HepG2 (cell line): Measurements from ENCODE around the gene STMN3. TPM values are rescaled to one million over a fixed set of nuclear protein-coding genes. Genes with fewer than 3 reads are reported as not detected.
A peak's percentile ranks its signal among the peaks of the same experiment; 100 is the strongest.

ENCODE experiments used
- ATAC-seq: fragments of 200-7000 bp; cut with Tn5 transposase; 3 replicates; pipeline ENCODE4 v1.9.1; 2020; ENCODE audit warnings: mild to moderate bottlenecking, moderate library complexity
- BruUV-seq: library from RNA; stranded (reverse); fragments of 400-500 nt; replicated peaks from 2 replicates; lab custom pipeline; 2021; lab: Mats Ljungman, UMichigan
- CTCF ChIA-PET: fragments of 300-600 bp; formaldehyde crosslinking; extraction: SDS; loops from one replicate; lab custom pipeline; 2021; ENCODE audit warnings: low total read pairs, inconsistent platforms, low intra/inter-chr PET ratio; lab: Yijun Ruan, JAX
- POLR2A ChIA-PET: fragments of 350-600 bp; sonication (Branson Sonifier 250); formaldehyde crosslinking; loops from one replicate; lab custom pipeline; 2020; ENCODE audit warnings: antibody characterized with exemption, inconsistent platforms; lab: Yijun Ruan, JAX
- DNase-seq: peaks from one replicate; pipeline ENCODE4 v3.0.0-alpha.2; 2015; ENCODE audit warnings: low spot score
- FAIRE-seq: peaks from 3 replicates; lab custom pipeline; 2011; peaks lifted over from hg19 to GRCh38; lab: Jason Lieb, UNC
- H2AFZ ChIP-seq: one replicate; pipeline ENCODE4 v1.6.1; 2011; ENCODE audit warnings: low read length, inconsistent platforms
- H3K27ac ChIP-seq: fragments of 300-600 bp; 3 replicates; pipeline ENCODE4 v1.8.0; 2011; ENCODE audit warnings: mixed run types, mild to moderate bottlenecking, mixed read lengths, low read length, inconsistent platforms; ENCODE audit not compliant: insufficient read depth; ENCODE audit errors: extremely low read length
- H3K27me3 ChIP-seq, 2 experiments: fragments of 200-600 bp in 1 of 2; 2 replicates in 1 of 2; 3 replicates in 1 of 2; pipeline versions ENCODE4 v1.6.0 to v1.8.0; 2011; ENCODE audit warnings: low read length in 2 of 2, mild to moderate bottlenecking in 2 of 2, moderate library complexity in 2 of 2, inconsistent platforms in 1 of 2; ENCODE audit not compliant: insufficient read depth in 2 of 2, control insufficient read depth in 1 of 2
- H3K36me3 ChIP-seq, 2 experiments: fragments of 200-600 bp in 1 of 2; replicated peaks in 1 of 2; 2 replicates in 1 of 2; 3 replicates in 1 of 2; pipeline versions ENCODE4 v1.5.1 to v1.8.0; 2011; ENCODE audit warnings: low read length in 2 of 2, inconsistent platforms in 1 of 2; ENCODE audit not compliant: insufficient read depth in 2 of 2, control insufficient read depth in 1 of 2
- H3K4me1 ChIP-seq: 2 replicates; pipeline ENCODE4 v1.5.1; 2012; ENCODE audit warnings: low read length, inconsistent platforms; ENCODE audit not compliant: insufficient read depth
- H3K4me2 ChIP-seq: 2 replicates; pipeline ENCODE4 v1.6.0; 2011; ENCODE audit warnings: low read depth, low read length, inconsistent platforms
- H3K4me3 ChIP-seq, 3 experiments: fragments of 200-600 bp in 1 of 3; sonication (generic), shearing (Covaris generic) in 1 of 3; replicated peaks in 1 of 3; 2 replicates each; pipeline ENCODE4 v1.5.1; 2011 to 2016; ENCODE audit warnings: low read length in 3 of 3, inconsistent platforms in 2 of 3, low read depth in 2 of 3, mild to moderate bottlenecking in 2 of 3, control low read depth in 1 of 3, mixed read lengths in 1 of 3; ENCODE audit not compliant: insufficient read depth in 1 of 3
- H3K79me2 ChIP-seq: one replicate; pipeline ENCODE4 v1.6.1; 2011; ENCODE audit warnings: low read length, inconsistent platforms; ENCODE audit not compliant: insufficient read depth
- H3K9ac ChIP-seq: 2 replicates; pipeline ENCODE4 v1.6.0; 2011; ENCODE audit warnings: mild to moderate bottlenecking, low read depth, low read length, inconsistent platforms; ENCODE audit not compliant: insufficient read depth
- H3K9me3 ChIP-seq: 2 replicates; pipeline ENCODE4 v1.5.1; 2012; ENCODE audit warnings: mild to moderate bottlenecking, low read length
- H4K20me1 ChIP-seq: 2 replicates; pipeline ENCODE4 v1.6.0; 2011; ENCODE audit warnings: inconsistent platforms, mild to moderate bottlenecking, low read length, moderate library complexity; ENCODE audit not compliant: insufficient read depth
- ATF7-NPFF ChIP-seq: sonication (generic); formaldehyde crosslinking; IDR thresholded peaks from 2 replicates; pipeline ENCODE4 v1.8.1; 2023; ENCODE audit warnings: mild to moderate bottlenecking, low read depth, missing genetic modification reagents, moderate library complexity
- PLRG1 ChIP-seq: fragments of 450-650 bp; conservative IDR thresholded peaks from 2 replicates; pipeline ENCODE4 v1.6.1; 2016
- RERE ChIP-seq: IDR thresholded peaks from 2 replicates; pipeline ENCODE4 v1.6.1; 2016; ENCODE audit warnings: low read depth, missing genetic modification reagents, missing compliant biosample characterization
- RFXAP ChIP-seq: sonication (generic); formaldehyde crosslinking; IDR thresholded peaks from 2 replicates; pipeline ENCODE4 v1.4.0; 2020; ENCODE audit warnings: missing genetic modification reagents, borderline replicate concordance
- TAF15 ChIP-seq: fragments of 200-400 bp; formaldehyde crosslinking; IDR thresholded peaks from one replicate; pipeline ENCODE4 v1.6.1; 2018; ENCODE audit warnings: mild to moderate bottlenecking, low read depth, low read length; ENCODE audit not compliant: poor library complexity, severe bottlenecking
- TRIM24 ChIP-seq: sonication (generic); formaldehyde crosslinking; IDR thresholded peaks from 2 replicates; pipeline ENCODE4 v1.8.0; 2022; ENCODE audit warnings: mild to moderate bottlenecking, missing genetic modification reagents
- ZKSCAN5 ChIP-seq: sonication (generic); formaldehyde crosslinking; IDR thresholded peaks from 2 replicates; pipeline ENCODE4 v1.5.1; 2020; ENCODE audit warnings: mild to moderate bottlenecking, missing genetic modification reagents
- ZMYM4 ChIP-seq: sonication (generic); formaldehyde crosslinking; IDR thresholded peaks from 2 replicates; pipeline ENCODE4 v1.8.1; 2023; ENCODE audit warnings: mild to moderate bottlenecking, missing genetic modification reagents
- ZNF232 ChIP-seq: sonication (generic); formaldehyde crosslinking; IDR thresholded peaks from 2 replicates; pipeline ENCODE4 v1.4.0; 2020; ENCODE audit warnings: missing genetic modification reagents, borderline replicate concordance
- ZNF251 ChIP-seq: sonication (generic); formaldehyde crosslinking; IDR thresholded peaks from 2 replicates; pipeline ENCODE4 v1.9.0; 2021; ENCODE audit warnings: mild to moderate bottlenecking, missing genetic modification reagents
- ZNF546 ChIP-seq: sonication (generic); formaldehyde crosslinking; conservative IDR thresholded peaks from 2 replicates; pipeline ENCODE4 v1.8.1; 2023; ENCODE audit warnings: mild to moderate bottlenecking, missing genetic modification reagents
- ZNF597 ChIP-seq: sonication (generic); formaldehyde crosslinking; IDR thresholded peaks from 2 replicates; pipeline ENCODE4 v1.5.0; 2020; ENCODE audit warnings: missing genetic modification reagents
- ZNF776 ChIP-seq: sonication (generic); formaldehyde crosslinking; IDR thresholded peaks from 2 replicates; pipeline ENCODE4 v1.4.0; 2020; ENCODE audit warnings: mild to moderate bottlenecking, missing genetic modification reagents
- WGBS: methylation state at CpG from one replicate; pipeline ENCODE4 v1.1.6; 2017; ENCODE audit warnings: low lambda C conversion rate; 5-methylcytosine and 5-hydroxymethylcytosine counted together
- in situ Hi-C: cut with HindIII; loops from 2 replicates; pipeline ENCODE4 v1.10.0; 2017; ENCODE audit warnings: low pct_unique_long_range_greater_than_20kb; ENCODE audit not compliant: extremely low pct_ligation_motif_present
- intact Hi-C: fragments of 100-400 bp; cut with micrococcal nuclease; formaldehyde crosslinking; loops from one replicate; pipeline ENCODE4 v1.10.0; 2022; ENCODE audit not compliant: unreplicated experiment
- polyA plus RNA-seq, 8 experiments: library from polyadenylated mRNA; depleted of rRNA in 3 of 8; stranded (reverse) in 7 of 8; unstranded in 1 of 8; fragments of >200 nt; fragmentation: Illumina TruSeq in 4 of 8; extraction: Trizol in 4 of 8; gene quantifications; 2 replicates each; pipeline versions ENCODE4 v1.2.1 to v1.2.3, GENCODE V29; 2011 to 2016; ENCODE audit warnings: low read depth in 4 of 8, missing spikeins in 1 of 8, mixed read lengths in 1 of 8; ENCODE audit not compliant: insufficient read depth in 1 of 8
- total RNA-seq, 5 experiments: library from RNA; depleted of rRNA; stranded (reverse); fragments of >200 nt; fragmentation: Illumina TruSeq; extraction: Trizol; gene quantifications; 2 replicates each; pipeline ENCODE4 v1.2.3, GENCODE V29; 2016; ENCODE audit warnings: low read depth in 1 of 5

The STMN3 gene
- total and polyA plus RNA-seq, 2 of the 13 experiments (the other 11 are each of a cell fraction or from before 2014, with no cell fraction given) = 21.0 to 48.3 TPM

- in situ Hi-C loops (no loop called here), intact Hi-C loops (no loop called here)
- no peaks in the 10 kb centered on the region for H3K79me2 ChIP-seq
- 95% methylated on average over 15 of the region's 15 CpGs for WGBS
- DNase-seq (no peak), ATAC-seq (no peak), FAIRE-seq (no peak)
- no peak overlapping the region for H3K4me2 ChIP-seq
- H3K27me3 ChIP-seq = no peaks in the 10 kb centered on the region
- peaks cover 15% of the 10 kb centered on the region for H3K4me1 ChIP-seq
- no peak overlapping the region for H2AFZ ChIP-seq
- H3K4me3 ChIP-seq = no peak overlapping the region
- ChIA-PET POLR2A (interaction anchor here (3.3 kb wide), 1 partner anchor 8 kb away, joined by 58 read pairs; the partner anchor contains the start of gene STMN3), CTCF (no interaction called here)
- no TSS peak for BruUV-seq
- no peak overlapping the region for H3K9ac ChIP-seq
- no peak overlapping the region for H3K27ac ChIP-seq
- no peaks in the 10 kb centered on the region for H4K20me1 ChIP-seq
- H3K9me3 ChIP-seq = no peaks in the 10 kb centered on the region
- peaks cover 3 to 4% of the 10 kb centered on the region in 2 experiments; a peak in 4 of 5 replicates for H3K36me3 ChIP-seq
- TF ChIP-seq ZNF776 (CRISPR knock-in tag) (peak; percentile 45; the same call in 1 of the 2 replicates), ATF7-NPFF (no peak)
Measured at GRCh38 chr20:63643946-63644345, 9.3 kb downstream of the STMN3 start.

- Histone ChIP-seq H4K20me1 (no peaks in the 10 kb centered on the region), H3K4me2 (no peak overlapping the region), H3K27ac (no peak overlapping the region), H2AFZ (no peak overlapping the region), H3K9ac (no peak overlapping the region), H3K79me2 (no peaks in the 10 kb centered on the region), H3K4me3 (no peak overlapping the region), H3K9me3 (no peaks in the 10 kb centered on the region), H3K4me1 (peaks cover 15% of the 10 kb centered on the region), H3K27me3 (no peaks in the 10 kb centered on the region), H3K36me3 (peaks cover 3 to 4% of the 10 kb centered on the region in 2 experiments; a peak in 4 of 5 replicates)
- WGBS = 91% methylated on average over 9 of the region's 10 CpGs
- ATAC-seq (no peak), DNase-seq (no peak), FAIRE-seq (no peak)
- intact Hi-C loops = no loop called here
- BruUV-seq = no TSS peak
- POLR2A ChIA-PET = interaction anchor here (3.3 kb wide), 1 partner anchor 9 kb away, joined by 58 read pairs; the partner anchor contains the start of gene STMN3
- in situ Hi-C loops = no loop called here
- CTCF ChIA-PET = no interaction called here
- TF ChIP-seq ZNF597 (CRISPR knock-in tag) (no peak), ZNF232 (CRISPR knock-in tag) (no peak), TAF15 (no peak), ZNF251 (no peak), PLRG1 (no peak), RFXAP (no peak), RERE (no peak), ZNF546 (no peak), ZKSCAN5 (CRISPR knock-in tag) (no peak), ZMYM4 (CRISPR knock-in tag) (no peak), TRIM24 (CRISPR knock-in tag) (no peak)
Measured at GRCh38 chr20:63643499-63643898, 9.7 kb downstream of the STMN3 start.
